Urinary bladder (tissue), 2 donors: ENCODE data around the gene CCDC124. TPM values are rescaled to one million over a fixed set of nuclear protein-coding genes. Genes with fewer than 3 reads are reported as not detected.

Experiments
- polyA plus RNA-seq: library from polyadenylated mRNA; stranded (reverse); fragments of 200-250 nt; gene quantifications from one replicate; pipeline ENCODE4 v1.2.3, GENCODE V29; 2013
- small RNA-seq: library from RNA; depleted of rRNA; stranded (forward); fragments of <200 nt; gene quantifications from one replicate; pipeline ENCODE3, GENCODE V24; 2014
- total RNA-seq: library from RNA; depleted of rRNA; stranded (reverse); fragments of >200 nt; gene quantifications from one replicate; pipeline ENCODE4 v1.2.3, GENCODE V29; 2014
- donor health status: healthy.

CCDC124 gene
- total and polyA plus RNA-seq, 2 donors, result 9.7 to 149 TPM

Small RNA genes within 50 kb of the gene (small RNA-seq; reads per million reads assigned to genes)
- not detected for gene RNA5SP468

Other genes with a start within 250 kb of the CCDC124 start
- gene UNC13A, start 244.7 kb upstream of the CCDC124 start, total RNA-seq, result 0.48 TPM
- gene UNC13A, start 244.7 kb upstream of the CCDC124 start, polyA plus RNA-seq, result 0.25 TPM
- gene MAP1S, start 213.5 kb upstream of the CCDC124 start, total RNA-seq, result 26.8 TPM
- 34.4 TPM for gene MAP1S, start 213.5 kb upstream of the CCDC124 start, polyA plus RNA-seq
- 1.4 TPM for gene FCHO1, start 181.5 kb upstream of the CCDC124 start, total RNA-seq
- 1.7 TPM for gene FCHO1, start 181.5 kb upstream of the CCDC124 start, polyA plus RNA-seq
- gene B3GNT3, start 137.9 kb upstream of the CCDC124 start, total RNA-seq, result 5.7 TPM
- 6.5 TPM for gene B3GNT3, start 137.9 kb upstream of the CCDC124 start, polyA plus RNA-seq
- gene INSL3, start 111.5 kb upstream of the CCDC124 start, total RNA-seq, result not detected
- 0.19 TPM for gene INSL3, start 111.5 kb upstream of the CCDC124 start, polyA plus RNA-seq
- 4.8 TPM for gene JAK3, start 85.0 kb upstream of the CCDC124 start, total RNA-seq
- 2.7 TPM for gene JAK3, start 85.0 kb upstream of the CCDC124 start, polyA plus RNA-seq
- gene RPL18A, start 73.1 kb upstream of the CCDC124 start, total RNA-seq, result 531 TPM
- 2,929 TPM for gene RPL18A, start 73.1 kb upstream of the CCDC124 start, polyA plus RNA-seq
- gene SLC5A5, start 61.1 kb upstream of the CCDC124 start, total RNA-seq, result not detected
- gene SLC5A5, start 61.1 kb upstream of the CCDC124 start, polyA plus RNA-seq, result not detected
- gene KCNN1, start 34.1 kb downstream of the CCDC124 start, total RNA-seq, result 0.79 TPM
- gene KCNN1, start 34.1 kb downstream of the CCDC124 start, polyA plus RNA-seq, result 0.24 TPM
- gene ARRDC2, start 75.2 kb downstream of the CCDC124 start, total RNA-seq, result 7.5 TPM
- 38.0 TPM for gene ARRDC2, start 75.2 kb downstream of the CCDC124 start, polyA plus RNA-seq
- 0.63 TPM for gene IL12RB1, start 153.9 kb downstream of the CCDC124 start, total RNA-seq
- 1.1 TPM for gene IL12RB1, start 153.9 kb downstream of the CCDC124 start, polyA plus RNA-seq
- gene MAST3, start 164.8 kb downstream of the CCDC124 start, total RNA-seq, result 3.5 TPM
- gene MAST3, start 164.8 kb downstream of the CCDC124 start, polyA plus RNA-seq, result 7.0 TPM
- 12.2 TPM for gene PIK3R2, start 220.1 kb downstream of the CCDC124 start, total RNA-seq
- gene PIK3R2, start 220.1 kb downstream of the CCDC124 start, polyA plus RNA-seq, result 17.0 TPM
- 6.6 TPM for gene IFI30, start 240.8 kb downstream of the CCDC124 start, total RNA-seq
- gene IFI30, start 240.8 kb downstream of the CCDC124 start, polyA plus RNA-seq, result 90.6 TPM